GM12892 (cell line): ENCODE results near the gene BAIAP2.

ENCODE experiments used
- DNase-seq: peaks from one replicate; pipeline ENCODE4 v3.0.0; 2011; ENCODE audit not compliant: insufficient read length
- FAIRE-seq: peaks from 2 replicates; lab custom pipeline; 2011; peaks lifted over from hg19 to GRCh38; lab: Jason Lieb, UNC
- POLR2A ChIP-seq: IDR thresholded peaks from 2 replicates; pipeline ENCODE4 v1.6.1; 2011; ENCODE audit warnings: low read depth, low read length, control low read depth
- POLR2AphosphoS5 ChIP-seq: IDR thresholded peaks from 2 replicates; pipeline ENCODE4 v1.6.1; 2011; ENCODE audit warnings: low read depth, low read length, control low read depth
- TAF1 ChIP-seq: IDR thresholded peaks from 2 replicates; pipeline ENCODE4 v1.6.1; 2011; ENCODE audit warnings: low read depth, mild to moderate bottlenecking, control low read depth, low read length, borderline replicate concordance

The BAIAP2 gene

DNA sequence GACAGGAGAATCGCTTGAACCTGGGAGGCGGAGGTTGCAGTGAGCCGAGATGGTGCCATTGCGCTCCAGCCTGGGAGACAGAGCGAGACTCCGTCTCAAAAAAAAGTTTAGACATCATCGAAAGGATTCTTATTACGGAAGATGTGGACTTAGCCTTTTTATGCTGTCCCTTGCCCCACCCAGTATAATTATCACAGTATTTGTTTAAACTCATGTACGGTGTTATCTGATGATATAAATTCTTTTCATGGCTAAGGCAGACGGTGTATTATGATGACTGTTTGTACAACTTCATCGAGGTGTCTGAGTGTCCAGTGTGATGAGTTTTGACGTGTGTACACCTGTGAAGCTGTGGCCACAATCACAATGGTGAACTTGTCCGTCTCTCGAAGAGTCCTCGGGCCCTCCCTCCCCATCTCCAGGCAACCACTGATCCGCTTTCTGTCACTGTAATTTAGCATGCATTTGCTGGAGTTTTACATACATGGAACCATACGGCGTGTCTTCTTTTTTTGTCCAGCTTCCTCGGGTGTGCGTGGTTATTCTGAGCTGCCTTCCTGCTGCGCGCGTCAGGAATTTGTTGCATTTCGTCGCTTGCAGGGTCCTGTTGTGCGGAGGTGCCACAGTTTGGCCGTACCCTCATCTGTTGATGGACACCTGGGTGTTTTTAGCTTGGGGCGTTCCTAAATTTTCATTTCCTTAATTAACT is 26.2 kb downstream of the BAIAP2 start:
- DNase-seq (no peak), FAIRE-seq (no peak)
- TF ChIP-seq POLR2AphosphoS5: no peak
- no peak for TF ChIP-seq TAF1
- no peak for TF ChIP-seq POLR2A

DNA sequence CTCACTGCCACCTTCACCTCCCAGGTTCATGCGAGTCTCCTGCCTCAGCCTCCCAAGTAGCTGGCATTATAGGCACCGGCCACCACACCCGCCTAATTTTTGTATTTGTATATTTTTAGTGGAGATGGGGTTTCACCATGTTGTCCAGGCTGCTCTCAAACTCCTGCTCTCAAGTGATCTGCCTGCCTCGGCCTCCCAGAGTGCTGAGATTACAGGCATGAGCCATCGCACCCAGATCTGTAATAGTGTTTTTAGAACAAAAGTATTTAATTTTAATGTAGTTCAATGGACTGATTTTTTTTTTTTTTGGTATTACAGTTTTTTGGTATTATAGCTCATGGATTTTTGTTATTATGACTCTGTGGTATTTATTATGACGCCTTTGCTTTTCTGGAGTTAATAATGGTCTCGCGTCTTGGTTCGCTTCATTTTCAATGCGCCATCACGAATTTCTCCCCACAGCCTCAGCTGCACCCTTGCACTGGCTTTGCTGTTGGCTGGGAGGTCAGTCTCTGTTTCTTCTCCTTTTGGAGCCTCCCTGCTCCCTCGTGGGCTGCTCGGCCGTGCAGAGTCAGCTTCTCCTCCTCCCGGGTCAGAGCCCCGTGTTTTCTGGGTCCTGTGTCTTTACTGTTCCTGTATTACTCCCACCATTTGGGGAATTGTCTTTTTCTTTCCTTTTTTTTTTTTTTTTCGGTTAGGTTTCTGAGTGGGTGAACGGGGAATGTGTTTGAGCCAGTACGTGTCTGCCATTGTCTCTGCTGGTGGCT is 27.2 kb downstream of the BAIAP2 start:
- DNase-seq (no peak), FAIRE-seq (no peak)
- TF ChIP-seq POLR2A (no peak), TAF1 (no peak), POLR2AphosphoS5 (no peak)

DNA sequence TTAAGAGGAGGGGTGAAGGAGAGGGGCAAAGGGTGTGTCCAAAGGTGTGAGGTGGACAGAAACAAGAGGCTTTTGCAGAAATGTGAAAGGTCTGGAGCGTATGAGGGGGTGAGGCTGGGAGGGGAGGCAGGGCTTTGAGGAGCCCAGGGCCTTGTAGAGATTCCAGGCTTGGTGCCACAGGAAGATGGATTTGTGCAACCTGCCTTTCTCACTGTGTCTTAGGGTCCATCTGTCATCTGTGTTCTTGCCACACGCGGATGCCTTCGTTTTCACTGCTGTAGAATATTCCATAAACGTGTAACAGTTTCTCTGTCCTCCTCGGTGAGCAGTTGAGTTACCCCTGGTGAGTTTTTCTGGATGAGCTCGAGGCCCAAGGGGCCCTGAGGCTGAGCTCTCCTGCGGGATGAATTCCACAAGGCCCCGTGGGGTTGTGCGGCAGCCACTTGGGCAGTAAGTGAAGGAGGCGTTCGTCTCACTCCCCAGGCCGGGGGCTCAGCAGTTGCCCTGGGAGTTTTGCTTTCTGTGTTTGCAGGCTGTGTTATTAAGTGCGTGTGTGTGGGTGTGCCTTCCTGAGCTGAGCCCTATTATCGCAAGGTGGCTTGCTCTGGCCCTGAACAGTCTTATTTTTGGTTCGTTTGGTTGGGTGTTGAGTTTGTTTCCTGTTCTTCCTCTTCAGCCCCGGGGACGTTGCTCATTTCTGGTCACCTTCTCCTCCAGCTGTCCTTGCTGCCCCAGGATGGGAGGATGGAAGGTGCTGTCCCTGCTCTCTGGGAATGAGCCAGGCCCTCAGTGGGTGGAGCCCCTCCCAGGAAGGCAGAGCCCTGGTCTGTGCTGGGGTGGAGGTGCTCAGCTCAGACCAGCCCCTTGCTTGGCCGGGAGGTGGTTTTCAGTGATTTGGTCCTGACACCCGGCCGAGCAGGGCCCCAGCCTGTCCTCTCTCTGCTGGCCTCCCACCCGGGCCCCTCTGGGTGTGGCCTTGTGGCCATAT is 28.4 kb downstream of the BAIAP2 start:
- FAIRE-seq (no peak), DNase-seq (no peak)
- TF ChIP-seq POLR2A (no peak), POLR2AphosphoS5 (no peak), TAF1 (no peak)

GRCh38 chr17:81064678-81065475 is 29.9 kb downstream of the BAIAP2 start:
- FAIRE-seq (no peak), DNase-seq (no peak)
- TF ChIP-seq TAF1 (no peak), POLR2A (no peak), POLR2AphosphoS5 (no peak)

- DNase-seq (no peak), FAIRE-seq (no peak)
- TF ChIP-seq POLR2A (no peak), POLR2AphosphoS5 (no peak), TAF1 (no peak)
Observed at GRCh38 chr17:81065500-81065899, 30.5 kb downstream of the BAIAP2 start.

- no peak for TF ChIP-seq TAF1
- no peak for TF ChIP-seq POLR2A
- TF ChIP-seq POLR2AphosphoS5: no peak
- FAIRE-seq (no peak), DNase-seq (no peak)
Observed at GRCh38 chr17:81066072-81066471, 31.1 kb downstream of the BAIAP2 start.

GRCh38 chr17:81066771-81067315 is 31.9 kb downstream of the BAIAP2 start:
- DNase-seq (no peak), FAIRE-seq (no peak)
- no peak for TF ChIP-seq POLR2AphosphoS5
- no peak for TF ChIP-seq TAF1
- no peak for TF ChIP-seq POLR2A

- TF ChIP-seq POLR2A: no peak
- no peak for TF ChIP-seq POLR2AphosphoS5
- TF ChIP-seq TAF1: no peak
- DNase-seq (no peak), FAIRE-seq (no peak)
Observed at GRCh38 chr17:81067391-81067811, 32.5 kb downstream of the BAIAP2 start.

- FAIRE-seq (no peak), DNase-seq (no peak)
- no peak for TF ChIP-seq POLR2A
- no peak for TF ChIP-seq TAF1
- no peak for TF ChIP-seq POLR2AphosphoS5
Observed at GRCh38 chr17:81068411-81069134, 33.6 kb downstream of the BAIAP2 start.

GRCh38 chr17:81069135-81069645 is 34.2 kb downstream of the BAIAP2 start:
- TF ChIP-seq POLR2A (no peak), TAF1 (no peak), POLR2AphosphoS5 (no peak)
- FAIRE-seq (no peak), DNase-seq (no peak)
